Activated naive CD4-positive, alpha-beta T cell (primary cell): ENCODE measurements around the gene MMP23B.
A peak's percentile ranks its signal among the peaks of the same experiment; 100 is the strongest.
"Not testable (repeated sequence)": the region's sequence is repeated elsewhere in the genome, so short reads cannot be mapped to it uniquely, and the experiment has no call there.

Source experiments
- DNase-seq, 4 experiments: peaks; one replicate each; lab custom pipeline; 2025; lab: John Stamatoyannopoulos, UW

The MMP23B gene

GRCh38 chr1:1631782-1632420, at the start of gene MMP23B:
Gene MMP23B (plus strand): TSS chr1:1632173. CDS start chr1:1632219, 46 bp downstream.
- DNase-seq = no peak

GRCh38 chr1:1582585-1583346, 49.2 kb upstream of the MMP23B start:
- DNase-seq = no peak

GRCh38 chr1:1583347-1584010, 48.5 kb upstream of the MMP23B start:
- no peak for DNase-seq

- DNase-seq = no peak
Observed at GRCh38 chr1:1591452-1591851, 40.5 kb upstream of the MMP23B start.

- no peak for DNase-seq
Observed at GRCh38 chr1:1593834-1594601, 38.0 kb upstream of the MMP23B start.

- DNase-seq = no peak
Observed at GRCh38 chr1:1594602-1595260, 37.2 kb upstream of the MMP23B start.

GRCh38 chr1:1595341-1595740, 36.6 kb upstream of the MMP23B start:
- not testable (repeated sequence) for DNase-seq

- no peak for DNase-seq
Observed at GRCh38 chr1:1596493-1597274, 35.3 kb upstream of the MMP23B start.

- DNase-seq = no peak
Observed at GRCh38 chr1:1597275-1597930, 34.6 kb upstream of the MMP23B start.

- no peak for DNase-seq
Observed at GRCh38 chr1:1598051-1598719, 33.8 kb upstream of the MMP23B start.

GRCh38 chr1:1598720-1599029, 33.3 kb upstream of the MMP23B start:
- DNase-seq = no peak

GRCh38 chr1:1599030-1599934, 32.7 kb upstream of the MMP23B start:
- peak in 1 of 4 experiments; percentile 31 for DNase-seq

GRCh38 chr1:1599935-1600860, 31.8 kb upstream of the MMP23B start, which contains the start of gene FNDC10:
Gene FNDC10 (minus strand): TSS chr1:1600135. CDS start chr1:1600015, 120 bp downstream.
- DNase-seq = no peak

GRCh38 chr1:1600861-1601563, 31.0 kb upstream of the MMP23B start:
- no peak for DNase-seq

- no peak for DNase-seq
Observed at GRCh38 chr1:1601564-1602303, 30.2 kb upstream of the MMP23B start.

GRCh38 chr1:1602304-1602967, 29.5 kb upstream of the MMP23B start:
- DNase-seq = no peak
